ENCODE results near the gene C5orf47.

C5orf47 gene

GRCh38 chr5:174044466-174045254, 55.7 kb downstream of the C5orf47 start:
- no peak for DNase-seq (ENCODE audit: low spot score)

GRCh38 chr5:174045470-174046025, 56.6 kb downstream of the C5orf47 start, which contains the start of gene NSG2:
Gene NSG2, plus strand, starts transcription at chr5:174045706. Its CDS starts 1,050 bp downstream, at chr5:174046756.
- peak; percentile 93 for DNase-seq (ENCODE audit: low spot score)

GRCh38 chr5:174046558-174046957, 57.6 kb downstream of the C5orf47 start:
- no peak for DNase-seq (ENCODE audit: low spot score)

GRCh38 chr5:174047472-174048099, 58.6 kb downstream of the C5orf47 start:
- DNase-seq (ENCODE audit: low spot score), result no peak

- no peak for DNase-seq (ENCODE audit: low spot score)
Observed at GRCh38 chr5:174052636-174053035, 63.7 kb downstream of the C5orf47 start.

GRCh38 chr5:174053905-174054304, 64.9 kb downstream of the C5orf47 start:
- DNase-seq (ENCODE audit: low spot score), result no peak
